HepG2 (cell line): Measurements from ENCODE around the gene HMGN4. TPM values are rescaled to one million over a fixed set of nuclear protein-coding genes. Genes with fewer than 3 reads are reported as not detected.

Experiments used
- ARNT ChIP-seq: fragments of 450-650 bp; IDR thresholded peaks from 2 replicates; pipeline ENCODE4 v1.6.1; 2017
- CBX5 ChIP-seq: sonication (generic); formaldehyde crosslinking; IDR thresholded peaks from 2 replicates; pipeline ENCODE4 v1.4.0; 2020; ENCODE audit warnings: missing genetic modification reagents, borderline replicate concordance
- EED ChIP-seq: sonication (generic); formaldehyde crosslinking; IDR thresholded peaks from 2 replicates; pipeline ENCODE4 v1.5.0; 2020; ENCODE audit warnings: mild to moderate bottlenecking, missing genetic modification reagents
- HES4 ChIP-seq: sonication (generic); formaldehyde crosslinking; IDR thresholded peaks from 2 replicates; pipeline ENCODE4 v1.9.0; 2021; ENCODE audit warnings: mild to moderate bottlenecking, missing genetic modification reagents, borderline replicate concordance
- PAF1 ChIP-seq: IDR thresholded peaks from 2 replicates; pipeline ENCODE4 v1.6.1; 2016; ENCODE audit warnings: missing genetic modification reagents, missing compliant biosample characterization
- RARA ChIP-seq: IDR thresholded peaks from 2 replicates; pipeline ENCODE4 v1.6.1; 2016; ENCODE audit warnings: missing genetic modification reagents, missing compliant biosample characterization
- SIN3A ChIP-seq: IDR thresholded peaks from 2 replicates; pipeline ENCODE4 v1.6.1; 2011; ENCODE audit warnings: low read depth, mild to moderate bottlenecking, control low read depth, low read length, borderline replicate concordance
- ZNF607 ChIP-seq: sonication (generic); formaldehyde crosslinking; IDR thresholded peaks from 2 replicates; pipeline ENCODE4 v1.5.1; 2020; ENCODE audit warnings: missing genetic modification reagents, mild to moderate bottlenecking, borderline replicate concordance
- ZNF792 ChIP-seq: IDR thresholded peaks from 2 replicates; pipeline ENCODE4 v1.6.1; 2016
- polyA plus RNA-seq, 8 experiments: library from polyadenylated mRNA; depleted of rRNA in 3 of 8; stranded (reverse) in 7 of 8; unstranded in 1 of 8; fragments of >200 nt; fragmentation: Illumina TruSeq in 4 of 8; extraction: Trizol in 4 of 8; gene quantifications; 2 replicates each; pipeline versions ENCODE4 v1.2.1 to v1.2.3, GENCODE V29; 2011 to 2016; ENCODE audit warnings: low read depth in 4 of 8, missing spikeins in 1 of 8, mixed read lengths in 1 of 8; ENCODE audit not compliant: insufficient read depth in 1 of 8
- total RNA-seq, 5 experiments: library from RNA; depleted of rRNA; stranded (reverse); fragments of >200 nt; fragmentation: Illumina TruSeq; extraction: Trizol; gene quantifications; 2 replicates each; pipeline ENCODE4 v1.2.3, GENCODE V29; 2016; ENCODE audit warnings: low read depth in 1 of 5
- TF ChIP-seq, protein P1 (sequence below): sonication (generic); formaldehyde crosslinking; IDR thresholded peaks from 2 replicates; pipeline ENCODE4 v1.8.1; 2023; ENCODE audit warnings: mild to moderate bottlenecking, missing genetic modification reagents
- TF ChIP-seq, protein P2 (sequence below): sonication (generic); formaldehyde crosslinking; IDR thresholded peaks from 2 replicates; pipeline ENCODE4 v1.8.1; 2023; ENCODE audit warnings: mild to moderate bottlenecking, missing genetic modification reagents, borderline replicate concordance
- TF ChIP-seq, protein P3 (sequence below): sonication (generic); formaldehyde crosslinking; IDR thresholded peaks from 2 replicates; pipeline ENCODE4 v1.8.0; 2022; ENCODE audit warnings: mild to moderate bottlenecking, missing genetic modification reagents, borderline replicate concordance
- TF ChIP-seq, protein P4 (sequence below), 2 experiments: fragments of 450-650 bp in 1 of 2; sonication (generic) in 1 of 2; formaldehyde crosslinking in 1 of 2; IDR thresholded peaks; 2 replicates each; pipeline versions ENCODE4 v1.6.1 to v1.8.0; 2016 to 2022; ENCODE audit warnings: antibody characterized with exemption in 1 of 2, mild to moderate bottlenecking in 1 of 2, missing genetic modification reagents in 1 of 2
- TF ChIP-seq, protein P5 (sequence below), 2 experiments: sonication (generic) in 1 of 2; formaldehyde crosslinking in 1 of 2; IDR thresholded peaks; 2 replicates each; pipeline versions ENCODE4 v1.5.1 to v1.6.1; 2011 to 2020; ENCODE audit warnings: borderline replicate concordance in 1 of 2, low read depth in 1 of 2, low read length in 1 of 2, mild to moderate bottlenecking in 1 of 2, missing genetic modification reagents in 1 of 2, moderate library complexity in 1 of 2

HMGN4 gene
- total and polyA plus RNA-seq, 2 of the 13 experiments (the other 11 are each of a cell fraction or from before 2014, with no cell fraction given), result 39.9 to 52.1 TPM

DNA sequence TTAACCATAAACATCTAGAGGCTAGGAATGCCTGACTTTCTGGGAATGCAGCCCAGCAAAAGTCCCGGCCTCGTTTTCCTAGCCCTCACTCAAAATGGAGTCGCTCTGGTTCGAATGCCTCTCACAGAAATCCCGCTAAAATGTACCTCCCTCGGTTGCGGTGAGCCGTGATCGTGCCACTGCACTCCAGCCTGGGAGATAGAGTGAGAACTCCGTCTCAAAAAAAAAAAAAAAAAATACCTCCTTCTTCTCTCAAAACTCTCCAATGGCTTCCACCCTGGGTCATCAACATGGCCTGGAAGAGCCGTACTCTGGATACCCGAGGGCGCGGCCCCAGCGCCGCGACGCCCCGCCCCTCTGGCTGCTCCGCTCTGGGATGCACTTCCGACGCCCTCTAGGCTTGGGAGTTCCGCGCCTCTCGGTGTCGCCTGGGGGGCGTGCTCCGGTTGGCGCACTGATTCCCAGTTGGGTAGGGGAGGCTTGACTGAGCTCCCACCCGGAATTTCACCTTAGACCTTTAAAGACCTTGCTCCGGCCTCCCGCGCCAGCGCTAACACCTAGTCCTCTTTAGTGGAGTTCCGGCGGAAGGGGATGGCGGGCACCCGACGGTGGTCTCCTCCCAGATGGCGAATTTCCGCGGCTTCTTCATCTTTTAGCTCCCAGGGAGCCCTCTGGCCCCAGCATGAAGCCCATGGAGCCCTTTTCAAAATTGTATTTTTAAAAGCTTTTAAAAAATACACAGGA, 12.3 kb downstream of the HMGN4 start (continued):
- TF ChIP-seq, protein P1, sequence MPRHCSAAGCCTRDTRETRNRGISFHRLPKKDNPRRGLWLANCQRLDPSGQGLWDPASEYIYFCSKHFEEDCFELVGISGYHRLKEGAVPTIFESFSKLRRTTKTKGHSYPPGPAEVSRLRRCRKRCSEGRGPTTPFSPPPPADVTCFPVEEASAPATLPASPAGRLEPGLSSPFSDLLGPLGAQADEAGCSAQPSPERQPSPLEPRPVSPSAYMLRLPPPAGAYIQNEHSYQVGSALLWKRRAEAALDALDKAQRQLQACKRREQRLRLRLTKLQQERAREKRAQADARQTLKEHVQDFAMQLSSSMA (CRISPR knock-in tag), result no peak
- TF ChIP-seq ZNF792 (CRISPR knock-in tag) (peak; percentile 55; the same call in 1 of the 2 replicates), HES4 (CRISPR knock-in tag) (no peak), EED (CRISPR knock-in tag) (no peak), ZNF607 (CRISPR knock-in tag) (peak; percentile 70; the same call in 1 of the 2 replicates), PAF1 (CRISPR knock-in tag) (no peak), CBX5 (CRISPR knock-in tag) (peak; percentile 83; the same call in 1 of the 2 replicates), ARNT (no peak), RARA (CRISPR knock-in tag) (peak; percentile 71), SIN3A (peak; percentile 36; the same call in 1 of the 2 replicates)
- TF ChIP-seq, protein P2, sequence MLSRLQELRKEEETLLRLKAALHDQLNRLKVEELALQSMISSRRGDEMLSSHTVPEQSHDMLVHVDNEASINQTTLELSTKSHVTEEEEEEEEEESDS, result peak; percentile 78; the same call in 1 of the 2 replicates
- TF ChIP-seq, protein P3, sequence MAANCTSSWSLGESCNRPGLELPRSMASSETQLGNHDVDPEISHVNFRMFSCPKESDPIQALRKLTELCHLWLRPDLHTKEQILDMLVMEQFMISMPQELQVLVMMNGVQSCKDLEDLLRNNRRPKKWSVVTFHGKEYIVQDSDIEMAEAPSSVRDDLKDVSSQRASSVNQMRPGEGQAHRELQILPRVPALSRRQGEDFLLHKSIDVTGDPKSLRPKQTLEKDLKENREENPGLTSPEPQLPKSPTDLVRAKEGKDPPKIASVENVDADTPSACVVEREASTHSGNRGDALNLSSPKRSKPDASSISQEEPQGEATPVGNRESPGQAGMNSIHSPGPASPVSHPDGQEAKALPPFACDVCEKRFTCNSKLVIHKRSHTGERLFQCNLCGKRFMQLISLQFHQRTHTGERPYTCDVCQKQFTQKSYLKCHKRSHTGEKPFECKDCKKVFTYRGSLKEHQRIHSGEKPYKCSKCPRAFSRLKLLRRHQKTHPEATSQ, result no peak
- TF ChIP-seq, protein P4, sequence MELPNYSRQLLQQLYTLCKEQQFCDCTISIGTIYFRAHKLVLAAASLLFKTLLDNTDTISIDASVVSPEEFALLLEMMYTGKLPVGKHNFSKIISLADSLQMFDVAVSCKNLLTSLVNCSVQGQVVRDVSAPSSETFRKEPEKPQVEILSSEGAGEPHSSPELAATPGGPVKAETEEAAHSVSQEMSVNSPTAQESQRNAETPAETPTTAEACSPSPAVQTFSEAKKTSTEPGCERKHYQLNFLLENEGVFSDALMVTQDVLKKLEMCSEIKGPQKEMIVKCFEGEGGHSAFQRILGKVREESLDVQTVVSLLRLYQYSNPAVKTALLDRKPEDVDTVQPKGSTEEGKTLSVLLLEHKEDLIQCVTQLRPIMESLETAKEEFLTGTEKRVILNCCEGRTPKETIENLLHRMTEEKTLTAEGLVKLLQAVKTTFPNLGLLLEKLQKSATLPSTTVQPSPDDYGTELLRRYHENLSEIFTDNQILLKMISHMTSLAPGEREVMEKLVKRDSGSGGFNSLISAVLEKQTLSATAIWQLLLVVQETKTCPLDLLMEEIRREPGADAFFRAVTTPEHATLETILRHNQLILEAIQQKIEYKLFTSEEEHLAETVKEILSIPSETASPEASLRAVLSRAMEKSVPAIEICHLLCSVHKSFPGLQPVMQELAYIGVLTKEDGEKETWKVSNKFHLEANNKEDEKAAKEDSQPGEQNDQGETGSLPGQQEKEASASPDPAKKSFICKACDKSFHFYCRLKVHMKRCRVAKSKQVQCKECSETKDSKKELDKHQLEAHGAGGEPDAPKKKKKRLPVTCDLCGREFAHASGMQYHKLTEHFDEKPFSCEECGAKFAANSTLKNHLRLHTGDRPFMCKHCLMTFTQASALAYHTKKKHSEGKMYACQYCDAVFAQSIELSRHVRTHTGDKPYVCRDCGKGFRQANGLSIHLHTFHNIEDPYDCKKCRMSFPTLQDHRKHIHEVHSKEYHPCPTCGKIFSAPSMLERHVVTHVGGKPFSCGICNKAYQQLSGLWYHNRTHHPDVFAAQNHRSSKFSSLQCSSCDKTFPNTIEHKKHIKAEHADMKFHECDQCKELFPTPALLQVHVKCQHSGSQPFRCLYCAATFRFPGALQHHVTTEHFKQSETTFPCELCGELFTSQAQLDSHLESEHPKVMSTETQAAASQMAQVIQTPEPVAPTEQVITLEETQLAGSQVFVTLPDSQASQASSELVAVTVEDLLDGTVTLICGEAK (IDR thresholded peaks at IDR 0.05), result no peak
- TF ChIP-seq, protein P4 (CRISPR knock-in tag; IDR thresholded peaks at IDR 0.05), result peak; percentile 79
- TF ChIP-seq, protein P5, sequence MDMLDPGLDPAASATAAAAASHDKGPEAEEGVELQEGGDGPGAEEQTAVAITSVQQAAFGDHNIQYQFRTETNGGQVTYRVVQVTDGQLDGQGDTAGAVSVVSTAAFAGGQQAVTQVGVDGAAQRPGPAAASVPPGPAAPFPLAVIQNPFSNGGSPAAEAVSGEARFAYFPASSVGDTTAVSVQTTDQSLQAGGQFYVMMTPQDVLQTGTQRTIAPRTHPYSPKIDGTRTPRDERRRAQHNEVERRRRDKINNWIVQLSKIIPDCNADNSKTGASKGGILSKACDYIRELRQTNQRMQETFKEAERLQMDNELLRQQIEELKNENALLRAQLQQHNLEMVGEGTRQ (IDR thresholded peaks at IDR 0.05; ENCODE audit: low read depth, low read length), result no peak
- TF ChIP-seq, protein P5 (CRISPR knock-in tag; IDR thresholded peaks at IDR 0.05; ENCODE audit: borderline replicate concordance), result no peak
